ENCODE data around the gene GEMIN5. TPM values are rescaled to one million over a fixed set of nuclear protein-coding genes. Genes with fewer than 3 reads are reported as not detected.

Gene GEMIN5
- total and polyA plus RNA-seq, 2 of the 8 experiments (the other 6 are each of a cell fraction or from before 2014, with no cell fraction given) = 12.8 to 47.0 TPM

DNA sequence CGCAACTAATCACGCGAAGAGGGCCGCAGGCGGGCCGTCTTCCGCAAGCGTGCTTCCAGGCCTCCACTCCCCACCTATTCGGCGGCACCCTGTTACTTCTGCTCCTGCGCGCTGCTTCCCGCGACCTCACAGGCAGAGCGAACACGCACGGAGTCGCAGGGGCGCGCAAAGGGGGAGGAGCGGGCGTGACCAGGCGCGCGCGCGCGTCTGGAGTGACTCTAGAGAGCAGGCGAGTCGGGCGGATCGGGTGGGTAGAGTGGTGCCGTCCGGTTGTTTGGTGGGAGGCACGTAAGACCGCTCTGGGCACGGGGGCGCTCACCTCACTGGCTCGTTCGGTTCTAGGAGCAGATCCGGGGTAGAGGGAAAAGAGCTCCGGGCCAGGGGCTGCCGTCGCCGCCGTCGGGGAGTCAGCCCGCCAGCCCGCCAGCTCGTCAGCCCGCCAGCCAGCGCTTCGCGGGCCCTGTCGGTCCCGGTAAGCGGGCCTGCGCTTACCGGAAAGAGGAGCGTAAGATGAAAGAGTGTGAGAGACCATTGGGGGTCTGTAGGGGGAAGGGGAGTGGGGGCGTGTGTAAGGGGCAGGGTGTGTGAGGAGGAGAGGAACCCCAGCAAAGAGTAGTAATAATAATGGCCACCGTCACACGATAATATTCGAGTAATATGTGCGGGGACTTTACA is 79.6 kb downstream of the GEMIN5 start, which contains the start of gene CNOT8 (continued):
- TF ChIP-seq, protein P1, sequence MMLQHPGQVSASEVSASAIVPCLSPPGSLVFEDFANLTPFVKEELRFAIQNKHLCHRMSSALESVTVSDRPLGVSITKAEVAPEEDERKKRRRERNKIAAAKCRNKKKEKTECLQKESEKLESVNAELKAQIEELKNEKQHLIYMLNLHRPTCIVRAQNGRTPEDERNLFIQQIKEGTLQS (IDR thresholded peaks at IDR 0.05; ENCODE audit: insufficient read depth, low read depth, low read length) = no peak
- TF ChIP-seq BCL11A (IDR thresholded peaks at IDR 0.05; ENCODE audit: low read depth in 2 of 2, low read length in 2 of 2) = no peak
- no peak for TF ChIP-seq JUN (IDR thresholded peaks at IDR 0.05; ENCODE audit: low read depth, low read length)
- no peak for TF ChIP-seq SP4 (IDR thresholded peaks at IDR 0.05; ENCODE audit: low read length)
- peak; percentile 16; the same call in 1 of the 2 replicates for TF ChIP-seq NRF1 (IDR thresholded peaks at IDR 0.05; ENCODE audit: low read depth, low read length)

Measured in H1 (cell line).